Loucy (cell line): ENCODE data around the gene TTC7B.

ENCODE experiments used
- H2AFZ ChIP-seq: fragments of 200-600 bp; sonication (generic); 2 replicates; pipeline ENCODE4 v1.6.0; 2016; ENCODE audit warnings: antibody characterized with exemption, mild to moderate bottlenecking, low read length, moderate library complexity
- H3F3A ChIP-seq: fragments of 200-600 bp; 2 replicates; pipeline ENCODE4 v1.6.0; 2016; ENCODE audit warnings: antibody characterized with exemption, low read depth, mild to moderate bottlenecking
- H3K27me3 ChIP-seq: fragments of 200-600 bp; sonication (generic); 2 replicates; pipeline ENCODE4 v1.6.1; 2014; ENCODE audit warnings: low read length, mild to moderate bottlenecking; ENCODE audit not compliant: insufficient read depth, poor library complexity, severe bottlenecking
- H3K36me3 ChIP-seq: fragments of 200-600 bp; sonication (generic); 2 replicates; pipeline ENCODE4 v1.6.1; 2016; ENCODE audit warnings: low read length; ENCODE audit not compliant: insufficient read depth
- H3K4me1 ChIP-seq: fragments of 200-600 bp; sonication (generic); 2 replicates; pipeline ENCODE4 v1.5.1; 2014; ENCODE audit warnings: low read length, mild to moderate bottlenecking; ENCODE audit not compliant: insufficient read depth, poor library complexity, severe bottlenecking
- H3K4me2 ChIP-seq: fragments of 200-600 bp; sonication (generic); 2 replicates; pipeline ENCODE4 v1.6.0; 2014; ENCODE audit warnings: antibody characterized with exemption, low read length, low read depth, mild to moderate bottlenecking; ENCODE audit not compliant: poor library complexity, severe bottlenecking
- H3K4me3 ChIP-seq: fragments of 200-600 bp; sonication (generic); 2 replicates; pipeline ENCODE4 v1.5.1; 2014; ENCODE audit warnings: low read length, mild to moderate bottlenecking, mixed read lengths; ENCODE audit not compliant: poor library complexity, severe bottlenecking
- H3K79me2 ChIP-seq: fragments of 200-600 bp; sonication (generic); 2 replicates; pipeline ENCODE4 v1.6.1; 2014; ENCODE audit warnings: low read length; ENCODE audit not compliant: insufficient read depth
- H3K9ac ChIP-seq: fragments of 200-600 bp; sonication (generic); 2 replicates; pipeline ENCODE4 v1.6.0; 2014; ENCODE audit warnings: mild to moderate bottlenecking, low read depth, low read length, moderate library complexity; ENCODE audit not compliant: poor library complexity, severe bottlenecking
- H3K9me2 ChIP-seq: fragments of 200-600 bp; sonication (generic); replicated peaks from 2 replicates; pipeline ENCODE4 v1.6.1; 2016; ENCODE audit warnings: low read depth, low read length, mixed read lengths
- H3K9me3 ChIP-seq: fragments of 200-600 bp; sonication (generic); 2 replicates; pipeline ENCODE4 v1.6.1; 2014; ENCODE audit warnings: mild to moderate bottlenecking, antibody characterized with exemption, low read length, low read depth; ENCODE audit not compliant: insufficient read depth
- H4K20me1 ChIP-seq: fragments of 200-600 bp; sonication (generic); 2 replicates; pipeline ENCODE4 v1.6.0; 2014; ENCODE audit warnings: antibody characterized with exemption, low read length, mild to moderate bottlenecking; ENCODE audit not compliant: insufficient read depth, poor library complexity, severe bottlenecking
- CTCF ChIP-seq: fragments of 200-600 bp; sonication (generic); conservative IDR thresholded peaks from 2 replicates; pipeline ENCODE4 v1.5.1; 2014; ENCODE audit warnings: mild to moderate bottlenecking, antibody characterized with exemption, low read length
- EZH2phosphoT487 ChIP-seq: fragments of 200-600 bp; IDR thresholded peaks from 2 replicates; pipeline ENCODE4 v1.6.1; 2018; ENCODE audit warnings: antibody characterized with exemption, mild to moderate bottlenecking, moderate library complexity, borderline replicate concordance

Gene TTC7B

GRCh38 chr14:90475298-90475697, 340.9 kb downstream of the TTC7B start:
- no peak for TF ChIP-seq EZH2phosphoT487
- no peak for TF ChIP-seq CTCF
- peaks cover 7% of the 10 kb centered on the region for H3K27me3 ChIP-seq

More at GRCh38 chr14:90475298-90475697, 340.9 kb downstream of the TTC7B start:
- Histone ChIP-seq H3K36me3 (no peaks in the 10 kb centered on the region), H3K9me2 (no peaks in the 10 kb centered on the region), H3K4me3 (no peak overlapping the region), H3K79me2 (no peaks in the 10 kb centered on the region), H3K9me3 (peaks cover 18% of the 10 kb centered on the region; the same call in 1 of the 2 replicates), H3K9ac (no peak overlapping the region), H3F3A (no peaks in the 10 kb centered on the region), H3K4me1 (no peaks in the 10 kb centered on the region), H3K4me2 (no peak overlapping the region), H2AFZ (no peak overlapping the region), H4K20me1 (no peaks in the 10 kb centered on the region)
